CD1c-positive myeloid dendritic cell (primary cell): ENCODE results near the gene ZNF528.

Source experiments
- DNase-seq: peaks from one replicate; pipeline ENCODE4 v3.0.0-alpha.2; 2016; ENCODE audit errors: extremely low spot score

The ZNF528 gene

GRCh38 chr19:52397310-52398080 lies at the start of gene ZNF528:
ZNF528 (plus strand) TSS chr19:52397849; CDS start chr19:52402014, 4,165 bp downstream.
- peak; percentile 95 for DNase-seq

GRCh38 chr19:52351512-52351911 lies 46.1 kb upstream of the ZNF528 start:
- no peak for DNase-seq

DNA sequence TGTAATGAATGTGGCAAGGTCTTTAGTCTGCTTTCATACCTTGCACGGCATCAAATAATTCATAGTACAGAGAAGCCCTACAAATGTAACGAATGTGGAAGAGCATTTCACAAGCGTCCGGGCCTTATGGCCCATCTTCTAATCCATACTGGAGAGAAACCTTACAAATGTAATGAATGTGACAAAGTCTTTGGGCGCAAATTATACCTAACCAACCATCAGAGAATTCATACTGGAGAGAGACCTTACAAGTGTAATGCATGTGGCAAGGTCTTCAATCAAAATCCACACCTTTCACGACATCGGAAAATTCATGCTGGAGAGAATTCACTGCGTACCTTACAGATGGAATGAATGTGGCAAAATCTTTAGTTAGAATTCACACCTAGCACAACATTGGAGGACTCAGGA lies 31.2 kb upstream of the ZNF528 start:
- DNase-seq, result no peak

GRCh38 chr19:52369559-52370340 lies 27.9 kb upstream of the ZNF528 start, which contains the start of gene ZNF880:
ZNF880 (plus strand) TSS chr19:52369923; CDS start chr19:52369966, 43 bp downstream.
- peak; percentile 95 for DNase-seq

DNA sequence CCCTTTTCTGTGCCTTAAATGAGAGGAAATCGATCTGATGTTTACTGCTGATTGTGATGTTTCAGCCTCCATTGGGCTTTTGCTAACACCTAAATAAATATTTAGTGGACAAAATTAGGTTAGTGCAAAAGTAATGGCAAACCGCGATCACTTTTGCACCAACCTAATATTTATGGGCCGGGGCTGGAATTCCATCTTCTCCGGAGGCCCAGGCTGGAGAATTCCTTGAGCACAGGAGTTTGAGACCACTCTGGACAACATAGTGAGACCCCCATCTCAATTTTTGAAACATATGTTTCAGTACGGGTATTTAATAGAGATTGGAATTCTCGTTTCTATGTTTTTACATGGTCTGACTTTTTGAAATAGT lies 27.3 kb upstream of the ZNF528 start:
- no peak for DNase-seq

- DNase-seq, result no peak
These were observed 6.5 kb upstream of the ZNF528 start for GRCh38 chr19:52391135-52391534.

- peak; percentile 1 for DNase-seq
These were observed 412 bp downstream of the ZNF528 start for GRCh38 chr19:52398081-52398441.

GRCh38 chr19:52410276-52410675 lies 12.6 kb downstream of the ZNF528 start:
- DNase-seq, result no peak

DNA sequence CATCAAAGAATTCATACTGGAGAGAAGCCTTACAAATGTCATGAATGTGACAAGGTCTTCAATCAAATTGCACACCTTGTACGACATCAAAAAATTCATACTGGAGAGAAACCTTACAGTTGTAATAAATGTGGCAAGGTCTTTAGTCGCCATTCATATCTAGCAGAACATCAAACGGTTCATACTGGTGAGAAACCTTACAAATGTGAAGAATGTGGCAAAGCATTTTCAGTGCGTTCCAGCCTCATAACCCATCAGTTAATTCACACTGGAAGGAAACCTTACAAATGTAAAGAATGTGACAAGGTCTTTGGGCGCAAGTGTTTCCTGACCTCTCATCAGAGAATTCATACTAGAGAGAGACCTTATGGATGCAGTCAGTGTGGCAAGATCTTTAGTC lies 18.1 kb downstream of the ZNF528 start:
- no peak for DNase-seq

DNA sequence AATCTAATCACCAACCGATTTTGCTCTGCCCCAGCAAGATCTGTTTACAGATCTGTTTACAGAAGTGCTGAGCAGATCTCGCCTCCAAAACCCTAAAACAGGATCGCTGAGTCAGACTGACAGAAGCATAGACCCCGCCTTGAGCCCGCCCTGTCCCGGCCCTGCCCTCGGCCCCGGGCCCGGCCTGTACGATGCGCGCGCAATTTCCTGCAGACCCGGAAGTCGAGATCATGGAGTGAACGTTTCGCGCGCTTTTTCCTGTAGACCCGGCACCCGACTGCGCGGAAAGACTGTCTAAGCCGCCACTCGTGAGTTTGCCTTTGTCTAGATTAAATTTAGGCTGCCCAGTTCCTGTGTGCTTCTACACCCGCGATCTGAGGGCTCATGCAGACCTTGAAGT lies 31.3 kb downstream of the ZNF528 start, which contains the start of gene ZNF534:
ZNF534 (plus strand) TSS at position 212 of the 400 bp plus-strand sequence. CDS start 2,327 bp downstream, outside the sequence.
- no peak for DNase-seq

GRCh38 chr19:52442179-52442578 lies 44.5 kb downstream of the ZNF528 start:
- DNase-seq, result no peak

- no peak for DNase-seq
These were observed 46.9 kb downstream of the ZNF528 start for GRCh38 chr19:52444506-52444905.

DNA sequence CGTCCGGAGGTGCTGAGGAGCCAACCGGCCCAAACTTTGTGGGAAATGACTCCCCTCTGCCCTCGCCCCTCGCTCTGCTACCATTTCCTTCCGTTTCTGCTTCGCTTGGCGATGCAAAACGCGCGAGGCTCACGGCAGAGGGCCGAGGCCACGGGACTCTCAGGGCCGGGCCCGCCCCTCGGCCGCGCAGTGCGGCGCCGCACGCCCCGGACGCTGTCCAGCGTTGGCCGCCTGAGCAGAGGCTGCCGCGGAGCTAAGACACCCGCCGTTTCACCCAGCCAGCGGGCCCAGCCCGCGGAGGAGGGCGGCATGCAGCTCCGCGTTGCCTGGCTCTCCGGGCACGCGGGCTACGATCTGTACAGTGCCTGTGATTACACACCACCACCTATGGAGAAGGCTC lies 53.6 kb downstream of the ZNF528 start:
- no peak for DNase-seq

DNA sequence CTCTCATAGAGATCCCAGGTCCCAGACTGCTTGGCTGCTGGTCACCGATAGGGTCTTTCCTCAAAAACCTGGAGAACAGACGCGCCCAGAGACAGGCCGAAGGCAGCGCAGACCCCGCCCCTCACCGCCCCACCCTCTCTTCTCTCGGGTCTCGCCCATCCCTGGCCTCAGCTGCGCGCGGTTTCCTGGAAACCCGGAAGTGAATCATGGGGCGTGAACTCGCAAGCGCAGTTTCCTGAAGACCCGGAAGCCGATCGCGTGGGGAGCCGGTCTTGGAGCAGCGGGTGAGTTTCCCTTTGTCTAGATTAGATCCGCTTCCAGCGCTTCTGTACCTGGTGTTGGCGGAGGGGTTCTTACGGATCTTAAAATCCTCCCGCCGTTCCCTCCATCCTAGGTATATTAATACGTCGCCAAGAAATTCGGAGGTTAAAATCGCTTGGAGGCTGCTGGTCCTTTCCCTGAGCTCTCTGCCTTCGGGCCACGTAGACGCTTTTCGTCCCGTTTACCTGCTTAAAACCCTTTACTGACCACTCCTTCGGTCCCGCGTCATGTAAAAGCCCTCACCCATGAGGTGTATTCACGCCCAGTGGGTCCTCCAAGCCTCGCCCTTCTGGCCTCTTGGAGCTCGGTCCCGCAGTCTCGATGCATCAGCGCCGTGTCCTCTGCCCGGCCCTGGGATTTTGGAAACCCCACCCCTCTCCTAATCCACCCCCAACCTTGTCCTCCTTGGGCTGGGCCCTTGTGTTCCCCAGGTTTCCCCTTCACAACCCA lies 55.9 kb downstream of the ZNF528 start, which contains the start of gene ZNF578:
ZNF578 (plus strand) TSS at position 230 of the 771 bp plus-strand sequence. CDS start 48,293 bp downstream, outside the sequence.
- DNase-seq, result peak; percentile 60

DNA sequence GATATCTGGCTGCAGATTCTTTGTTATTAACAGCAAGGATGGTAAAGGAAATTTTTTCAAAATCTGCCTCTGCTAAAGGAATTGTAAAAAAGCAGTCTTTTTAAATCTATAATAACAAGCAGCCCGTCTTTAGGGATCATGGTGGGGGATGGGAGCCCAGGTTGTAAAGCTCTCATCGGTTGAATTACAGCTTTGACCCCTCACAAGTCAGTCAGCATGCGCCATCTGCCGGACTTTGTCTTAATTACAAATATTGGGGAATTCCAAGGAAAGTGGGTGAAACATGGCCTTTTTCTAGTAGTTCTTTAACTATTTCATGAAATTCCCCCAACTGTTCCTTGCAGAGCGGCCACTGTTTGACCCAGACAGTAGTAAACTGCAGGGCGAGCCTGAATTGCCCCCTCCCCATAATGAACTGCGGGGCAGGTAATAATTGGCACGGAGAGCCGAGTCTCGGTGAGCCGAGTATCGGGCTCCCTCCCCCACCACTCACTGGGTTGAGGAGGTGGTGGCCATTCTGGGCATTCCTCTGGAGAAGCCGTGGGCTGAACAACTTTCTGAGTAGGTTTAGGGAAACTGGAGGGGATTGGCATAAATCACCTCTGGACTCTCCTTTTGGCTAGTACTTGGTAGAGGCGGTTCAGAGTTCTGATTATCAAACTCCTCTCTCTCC lies 67.3 kb downstream of the ZNF528 start:
- DNase-seq, result no peak
